ENCODE results near the gene ACOX3. TPM values are rescaled to one million over a fixed set of nuclear protein-coding genes. Genes with fewer than 3 reads are reported as not detected.

Gene ACOX3
- total and polyA plus RNA-seq, 9 of the 15 experiments (the other 6 are each of a cell fraction or from before 2014, with no cell fraction given), result 0.68 to 7.3 (median 3.7) TPM

- TF ChIP-seq GTF3C2 (IDR thresholded peaks at IDR 0.05; ENCODE audit: borderline replicate concordance, extremely low read depth, insufficient read length), result no peak
- TF ChIP-seq NFXL1 (CRISPR knock-in tag; IDR thresholded peaks at IDR 0.05), result no peak
- TF ChIP-seq KAT8 (IDR thresholded peaks at IDR 0.05; ENCODE audit: low read depth), result no peak
- no peak for TF ChIP-seq COPS2 (conservative IDR thresholded peaks at IDR 0.05)
- no peak for TF ChIP-seq NCOA2 (IDR thresholded peaks at IDR 0.05; ENCODE audit: partially characterized antibody in 2 of 2)
- TF ChIP-seq, protein P1, sequence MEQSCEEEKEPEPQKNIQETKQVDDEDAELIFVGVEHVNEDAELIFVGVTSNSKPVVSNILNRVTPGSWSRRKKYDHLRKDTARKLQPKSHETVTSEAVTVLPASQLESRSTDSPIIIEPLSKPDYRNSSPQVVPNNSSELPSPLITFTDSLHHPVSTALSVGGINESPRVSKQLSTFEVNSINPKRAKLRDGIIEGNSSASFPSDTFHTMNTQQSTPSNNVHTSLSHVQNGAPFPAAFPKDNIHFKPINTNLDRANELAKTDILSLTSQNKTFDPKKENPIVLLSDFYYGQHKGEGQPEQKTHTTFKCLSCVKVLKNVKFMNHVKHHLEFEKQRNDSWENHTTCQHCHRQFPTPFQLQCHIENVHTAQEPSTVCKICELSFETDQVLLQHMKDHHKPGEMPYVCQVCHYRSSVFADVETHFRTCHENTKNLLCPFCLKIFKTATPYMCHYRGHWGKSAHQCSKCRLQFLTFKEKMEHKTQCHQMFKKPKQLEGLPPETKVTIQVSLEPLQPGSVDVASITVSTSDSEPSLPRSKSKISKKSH (CRISPR knock-in tag; IDR thresholded peaks at IDR 0.05), result no peak
Measured at GRCh38 chr4:8362483-8362882, 78.0 kb downstream of the ACOX3 start (continued).

GRCh38 chr4:8359193-8359592 lies 81.3 kb downstream of the ACOX3 start:
- ChIA-PET POLR2A (no interaction called here), CTCF (ENCODE audit: low intra/inter-chr PET ratio) (interaction anchor here (0.6 kb wide), 1 partner anchor 93 kb away, joined by 3 read pairs; no protein-coding TSS in a partner anchor)
- H3K9me1 ChIP-seq (ENCODE audit: control insufficient read depth, insufficient read depth, low read length), result no peaks in the 10 kb centered on the region
- FAIRE-seq (no peak), DNase-seq (ENCODE audit: extremely low read depth in 1 of 4, low spot score in 3 of 4) (no peak), ATAC-seq (no peak)
- no peak overlapping the region for H2AFZ ChIP-seq (ENCODE audit: low read depth, low read length)
- H3K27ac ChIP-seq (ENCODE audit: extremely low read depth, low read depth, low read length), result no peak overlapping the region
- H3K4me3 ChIP-seq, result no peak overlapping the region
- no peak overlapping the region for H3K4me2 ChIP-seq (ENCODE audit: insufficient read depth, low read length)
- 6% methylated on average over 5 of the region's 5 CpGs for WGBS (ENCODE audit: insufficient coverage, low coverage, missing lambda C conversion rate)
- in situ Hi-C loops (cut with MboI) (no loop called here), intact Hi-C loops (cut with micrococcal nuclease) (no loop called here)
- peaks cover 6 to 16% of the 10 kb centered on the region in 2 experiments; a peak in 4 of 5 replicates for H3K27me3 ChIP-seq (ENCODE audit: control insufficient read depth in 2 of 2, insufficient read depth in 2 of 2, low read length in 2 of 2)
- H3K36me3 ChIP-seq (ENCODE audit: control insufficient read depth, insufficient read depth, low read length), result no peaks in the 10 kb centered on the region
- no TSS peak for BruUV-seq (replicated peaks)
- H3K9me3 ChIP-seq (replicated peaks; ENCODE audit: control insufficient read depth, insufficient read depth, low read depth, low read length), result no peaks in the 10 kb centered on the region
- H3K9ac ChIP-seq (ENCODE audit: insufficient read depth in 1 of 2, low read depth in 2 of 2, low read length in 2 of 2), result no peak overlapping the region
- no peaks in the 10 kb centered on the region for H3K4me1 ChIP-seq (replicated peaks in 1 of 2; ENCODE audit: control insufficient read depth in 2 of 2, insufficient read depth in 2 of 2, low read length in 2 of 2)
- no peaks in the 10 kb centered on the region for H3K79me2 ChIP-seq (ENCODE audit: control insufficient read depth, insufficient read depth, low read length)
- H4K20me1 ChIP-seq (replicated peaks; ENCODE audit: control insufficient read depth, insufficient read depth, low read length), result no peaks in the 10 kb centered on the region; the same call in 1 of the 2 replicates
- TF ChIP-seq PCBP1 (IDR thresholded peaks at IDR 0.05; ENCODE audit: low read depth, low read length, poor library complexity, severe bottlenecking) (no peak), NFATC3 (IDR thresholded peaks at IDR 0.05) (no peak), ZNF79 (CRISPR knock-in tag; IDR thresholded peaks at IDR 0.05; ENCODE audit: low read depth) (no peak), GMEB1 (CRISPR knock-in tag; IDR thresholded peaks at IDR 0.05) (no peak), ZNF740 (CRISPR knock-in tag; IDR thresholded peaks at IDR 0.05) (no peak), ZNF740 (tag; IDR thresholded peaks at IDR 0.05) (no peak), ZSCAN32 (CRISPR knock-in tag; IDR thresholded peaks at IDR 0.05) (no peak)

All from K562 (cell line).